WTC11 (cell line): ENCODE data around the gene TNIK. TPM values are rescaled to one million over a fixed set of nuclear protein-coding genes. Genes with fewer than 3 reads are reported as not detected.

Source experiments
- ATAC-seq: fragments of 200-7000 bp; cut with Tn5 transposase; 2 replicates; pipeline ENCODE4 v1.10.0; 2021; ENCODE audit warnings: mild to moderate bottlenecking, moderate library complexity
- CTCF ChIA-PET: fragments of 300-600 bp; sonication (Branson Sonifier 250); formaldehyde crosslinking; loops from one replicate; lab custom pipeline; 2021; ENCODE audit warnings: antibody characterized with exemption; lab: Charles Lee
- POLR2A ChIA-PET: fragments of 350-600 bp; sonication (Branson Sonifier 250); formaldehyde crosslinking; loops from one replicate; lab custom pipeline; 2021; ENCODE audit warnings: antibody characterized with exemption; lab: Charles Lee
- DNase-seq: peaks from one replicate; pipeline ENCODE4 v3.0.0; 2021; ENCODE audit warnings: low spot score
- H3K27ac Mint-ChIP-seq: 2 replicates; pipeline ENCODE4 v1.8.0; 2021; ENCODE audit warnings: mixed read lengths
- H3K27me3 Mint-ChIP-seq: 2 replicates; pipeline ENCODE4 v1.8.0; 2021; ENCODE audit warnings: low read depth, mild to moderate bottlenecking, moderate library complexity, mixed read lengths
- H3K36me3 Mint-ChIP-seq: 2 replicates; pipeline ENCODE4 v1.8.0; 2021; ENCODE audit warnings: mixed read lengths
- H3K4me1 Mint-ChIP-seq: 2 replicates; pipeline ENCODE4 v1.8.0; 2022; ENCODE audit warnings: mixed read lengths
- H3K4me3 Mint-ChIP-seq: 2 replicates; pipeline ENCODE4 v1.8.0; 2021; ENCODE audit warnings: mild to moderate bottlenecking, moderate library complexity, mixed read lengths
- H3K9me3 Mint-ChIP-seq: 2 replicates; pipeline ENCODE4 v1.8.0; 2021; ENCODE audit warnings: mixed read lengths
- AR ChIP-seq: fragments of 250-450 bp; sonication (Bioruptor Pico); IDR thresholded peaks from 2 replicates; pipeline ENCODE4 v1.9.0; 2021; ENCODE audit warnings: mild to moderate bottlenecking
- ARID4B ChIP-seq: sonication (generic); formaldehyde crosslinking; IDR thresholded peaks from 2 replicates; pipeline ENCODE4 v1.8.0; 2023; ENCODE audit warnings: missing genetic modification reagents, mild to moderate bottlenecking, borderline replicate concordance
- ATF1 ChIP-seq: sonication (generic); formaldehyde crosslinking; IDR thresholded peaks from 2 replicates; pipeline ENCODE4 v1.8.1; 2023; ENCODE audit warnings: mild to moderate bottlenecking, moderate library complexity, missing genetic modification reagents
- CBFB ChIP-seq: sonication (generic); formaldehyde crosslinking; IDR thresholded peaks from 2 replicates; pipeline ENCODE4 v1.8.1; 2022; ENCODE audit warnings: mild to moderate bottlenecking, low read depth, missing genetic modification reagents
- CREB1 ChIP-seq: sonication (generic); formaldehyde crosslinking; IDR thresholded peaks from 2 replicates; pipeline ENCODE4 v1.8.0; 2023; ENCODE audit warnings: mild to moderate bottlenecking, missing genetic modification reagents
- ESRRA ChIP-seq: sonication (generic); formaldehyde crosslinking; IDR thresholded peaks from 2 replicates; pipeline ENCODE4 v1.8.1; 2022; ENCODE audit warnings: mild to moderate bottlenecking, missing genetic modification reagents, borderline replicate concordance
- FOXK1 ChIP-seq: sonication (generic); formaldehyde crosslinking; IDR thresholded peaks from 2 replicates; pipeline ENCODE4 v1.8.0; 2022; ENCODE audit warnings: mild to moderate bottlenecking, moderate library complexity, missing genetic modification reagents
- HMGA2 ChIP-seq: fragments of 250-450 bp; sonication (Bioruptor Pico); IDR thresholded peaks from 2 replicates; pipeline ENCODE4 v1.4.0; 2021; ENCODE audit warnings: mild to moderate bottlenecking, moderate library complexity
- HMGXB4 ChIP-seq: sonication (generic); formaldehyde crosslinking; IDR thresholded peaks from 2 replicates; pipeline ENCODE4 v1.8.1; 2023; ENCODE audit warnings: mild to moderate bottlenecking, moderate library complexity, missing genetic modification reagents
- MYBL2 ChIP-seq: sonication (generic); formaldehyde crosslinking; IDR thresholded peaks from 2 replicates; pipeline ENCODE4 v1.8.1; 2023; ENCODE audit warnings: mild to moderate bottlenecking, moderate library complexity, missing genetic modification reagents
- NR1H2 ChIP-seq: sonication (generic); formaldehyde crosslinking; IDR thresholded peaks from 2 replicates; pipeline ENCODE4 v1.9.0; 2021; ENCODE audit warnings: mild to moderate bottlenecking, moderate library complexity, missing genetic modification reagents
- OVOL2 ChIP-seq: fragments of 250-450 bp; sonication (Bioruptor Pico); IDR thresholded peaks from 2 replicates; pipeline ENCODE4 v1.9.0; 2021; ENCODE audit warnings: mild to moderate bottlenecking, borderline replicate concordance
- RORB ChIP-seq: fragments of 250-450 bp; sonication (Bioruptor Pico); IDR thresholded peaks from 2 replicates; pipeline ENCODE4 v1.9.0; 2021; ENCODE audit warnings: mild to moderate bottlenecking
- SMAD4 ChIP-seq: sonication (generic); formaldehyde crosslinking; IDR thresholded peaks from 2 replicates; pipeline ENCODE4 v1.8.0; 2022; ENCODE audit warnings: mild to moderate bottlenecking, missing genetic modification reagents
- SP1 ChIP-seq: sonication (generic); formaldehyde crosslinking; conservative IDR thresholded peaks from 2 replicates; pipeline ENCODE4 v1.8.1; 2022; ENCODE audit warnings: missing genetic modification reagents
- USF2 ChIP-seq: sonication (generic); formaldehyde crosslinking; IDR thresholded peaks from 2 replicates; pipeline ENCODE4 v1.8.1; 2023; ENCODE audit warnings: mild to moderate bottlenecking, missing genetic modification reagents, moderate library complexity
- ZMAT4 ChIP-seq: fragments of 250-450 bp; sonication (Bioruptor Pico); IDR thresholded peaks from 2 replicates; pipeline ENCODE4 v1.9.0; 2021; ENCODE audit warnings: mild to moderate bottlenecking
- ZNF263 ChIP-seq: sonication (generic); formaldehyde crosslinking; IDR thresholded peaks from 2 replicates; pipeline ENCODE4 v1.8.1; 2022; ENCODE audit warnings: low read depth, mild to moderate bottlenecking, moderate library complexity, missing genetic modification reagents
- ZNF423 ChIP-seq: fragments of 250-450 bp; sonication (Bioruptor Pico); IDR thresholded peaks from 2 replicates; pipeline ENCODE4 v2.1.2; 2022; ENCODE audit warnings: mild to moderate bottlenecking, moderate library complexity
- ZNF532 ChIP-seq: fragments of 250-450 bp; sonication (Bioruptor Pico); IDR thresholded peaks from 2 replicates; pipeline ENCODE4 v1.9.0; 2021; ENCODE audit warnings: mild to moderate bottlenecking, borderline replicate concordance
- total RNA-seq: library from RNA; stranded (reverse); gene quantifications from 3 replicates; pipeline ENCODE4 v1.2.3, GENCODE V29; 2021

TNIK gene
- total RNA-seq, 1 experiment from 2014 or later: 50.3 TPM

GRCh38 chr3:171156401-171157010 is 303.7 kb downstream of the TNIK start (continued):
- TF ChIP-seq ARID4B (CRISPR knock-in tag) (no peak), CBFB (CRISPR knock-in tag) (no peak), FOXK1 (no peak), ZNF532 (no peak), SMAD4 (CRISPR knock-in tag) (no peak), SP1 (CRISPR knock-in tag) (no peak), NR1H2 (no peak), USF2 (no peak), OVOL2 (no peak)
- TF ChIP-seq, all 79 proteins: peak for 0

GRCh38 chr3:171155122-171155700 is 305.0 kb downstream of the TNIK start:
- no peak for DNase-seq
- Mint-ChIP-seq H3K27ac (no peak overlapping the region), H3K4me3 (no peak overlapping the region), H3K27me3 (no peaks in the 10 kb centered on the region; the same call in 1 of the 2 replicates), H3K9me3 (no peaks in the 10 kb centered on the region)
- ATAC-seq: no peak
- TF ChIP-seq ZNF263 (CRISPR knock-in tag) (no peak), HMGXB4 (CRISPR knock-in tag) (no peak), RORB (CRISPR knock-in tag) (no peak), ZMAT4 (no peak), HMGA2 (CRISPR knock-in tag) (no peak), ESRRA (CRISPR knock-in tag) (no peak), ATF1 (CRISPR knock-in tag) (no peak), AR (CRISPR knock-in tag) (no peak), ZNF423 (CRISPR knock-in tag) (no peak), CREB1 (CRISPR knock-in tag) (no peak), MYBL2 (no peak)
- TF ChIP-seq, all 79 proteins: peak for 0
- H3K4me1 Mint-ChIP-seq: no peaks in the 10 kb centered on the region
- H3K36me3 Mint-ChIP-seq: peaks cover 39% of the 10 kb centered on the region
- ChIA-PET CTCF (interaction anchor here (0.9 kb wide), 1 partner anchor 17 kb away, joined by 3 read pairs; no protein-coding TSS in a partner anchor), POLR2A (no interaction called here)
